Mammary epithelial cell (primary cell): ENCODE measurements around the gene PLEKHA6.

Experiments used
- CTCF ChIP-seq, 2 donors: IDR thresholded peaks in 1 of 2; conservative IDR thresholded peaks in 1 of 2; 2 replicates each; pipeline ENCODE4 v1.5.1; 2011 to 2012; ENCODE audit warnings: inconsistent platforms in 2 of 2, low read length in 2 of 2, mild to moderate bottlenecking in 2 of 2, control low read depth in 1 of 2, low read depth in 1 of 2; ENCODE audit not compliant: insufficient read depth in 1 of 2; ENCODE audit errors: extremely low read depth in 1 of 2
- EZH2 ChIP-seq: IDR thresholded peaks from 2 replicates; pipeline ENCODE4 v1.6.1; 2012; ENCODE audit warnings: low read length, inconsistent platforms, borderline replicate concordance

DNA sequence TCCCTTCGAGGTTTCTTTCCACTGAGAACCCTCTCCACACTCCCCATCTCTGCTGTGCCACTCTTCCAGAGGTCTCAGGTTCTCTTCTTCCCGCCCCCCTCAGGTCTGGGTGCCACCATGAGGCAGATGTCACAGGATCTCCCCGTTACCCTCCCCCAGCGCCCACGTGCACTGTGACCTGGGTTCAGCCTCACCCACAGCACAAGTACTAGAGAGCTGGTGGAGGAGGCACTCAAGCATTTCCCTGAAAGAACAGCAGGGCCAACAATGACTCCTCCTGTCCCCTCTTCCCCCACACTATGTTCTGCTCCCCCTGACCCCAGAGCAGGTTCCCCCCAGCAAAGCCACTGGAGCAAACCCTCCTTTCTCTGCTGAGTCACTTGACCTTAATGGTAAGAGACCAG lies 14.3 kb downstream of the PLEKHA6 start:
- TF ChIP-seq EZH2 (no peak), CTCF (conservative IDR thresholded peaks at IDR 0.05 in 1 of 2, IDR thresholded peaks at IDR 0.05 in 1 of 2; ENCODE audit: extremely low read depth in 1 of 2, insufficient read depth in 1 of 2, low read depth in 1 of 2, low read length in 2 of 2) (no peak)
